HG03520 (cell line): ENCODE results near the gene CCSER2.
"Not testable (repeated sequence)": the region's sequence is repeated elsewhere in the genome, so short reads cannot be mapped to it uniquely, and the experiment has no call there.

Experiments used
- ATAC-seq: cut with Tn5 transposase; IDR thresholded peaks from one replicate; pipeline ENCODE4 v1.9.1; 2021; ENCODE audit warnings: mild to moderate bottlenecking, moderate library complexity; ENCODE audit not compliant: unreplicated experiment

Gene CCSER2

GRCh38 chr10:84328418-84329195, at the start of gene CCSER2:
TSS of gene CCSER2 (plus strand) at chr10:84328589. CDS start at chr10:84371053, 42,464 bp downstream.
- ATAC-seq: peak; percentile 48

DNA sequence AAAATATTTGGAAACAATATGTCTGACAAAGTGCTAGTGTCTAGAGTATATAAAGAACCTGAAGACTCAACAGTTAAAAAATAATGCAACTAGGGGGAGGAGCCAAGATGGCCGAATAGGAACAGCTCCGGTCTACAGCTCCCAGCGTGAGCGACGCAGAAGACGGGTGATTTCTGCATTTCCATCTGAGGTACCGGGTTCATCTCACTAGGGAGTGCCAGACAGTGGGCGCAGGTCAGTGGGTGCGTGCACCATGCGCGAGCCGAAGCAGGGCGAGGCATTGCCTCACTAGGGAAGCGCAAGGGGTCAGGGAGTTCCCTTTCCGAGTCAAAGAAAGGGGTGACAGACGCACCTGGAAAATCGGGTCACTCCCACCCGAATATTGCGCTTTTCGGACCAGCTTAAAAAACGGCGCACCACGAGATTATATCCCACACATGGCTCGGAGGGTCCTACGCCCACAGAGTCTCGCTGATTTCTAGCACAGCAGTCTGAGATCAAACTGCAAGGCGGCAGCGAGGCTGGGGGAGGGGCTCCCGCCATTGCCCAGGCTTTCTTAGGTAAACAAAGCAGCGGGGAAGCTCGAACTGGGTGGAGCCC, 48.4 kb upstream of the CCSER2 start:
- ATAC-seq: not testable (repeated sequence)

- ATAC-seq: no peak
These were observed 41.7 kb upstream of the CCSER2 start for GRCh38 chr10:84286695-84287094.

DNA sequence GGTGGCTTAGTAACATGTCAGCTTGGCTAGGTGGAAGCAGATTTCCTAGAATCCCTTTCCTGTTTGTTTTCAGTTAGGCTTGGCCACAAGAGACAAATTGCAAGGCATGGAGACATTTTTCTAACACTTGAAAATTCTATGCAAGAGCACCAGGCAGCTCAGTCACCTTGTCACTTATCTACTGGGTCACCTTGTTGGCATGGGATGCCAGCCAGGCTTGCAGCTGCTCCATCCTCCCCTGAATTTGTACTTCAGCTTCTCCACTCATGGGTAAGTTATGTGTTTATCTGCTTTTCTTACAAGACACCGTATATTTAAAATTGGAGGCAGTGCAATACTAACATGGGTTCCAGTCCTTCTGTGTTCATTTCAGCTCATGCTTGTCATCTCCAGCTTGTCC, 40.2 kb upstream of the CCSER2 start:
- ATAC-seq: no peak

- ATAC-seq: no peak
These were observed 38.7 kb upstream of the CCSER2 start for GRCh38 chr10:84289521-84290200.

DNA sequence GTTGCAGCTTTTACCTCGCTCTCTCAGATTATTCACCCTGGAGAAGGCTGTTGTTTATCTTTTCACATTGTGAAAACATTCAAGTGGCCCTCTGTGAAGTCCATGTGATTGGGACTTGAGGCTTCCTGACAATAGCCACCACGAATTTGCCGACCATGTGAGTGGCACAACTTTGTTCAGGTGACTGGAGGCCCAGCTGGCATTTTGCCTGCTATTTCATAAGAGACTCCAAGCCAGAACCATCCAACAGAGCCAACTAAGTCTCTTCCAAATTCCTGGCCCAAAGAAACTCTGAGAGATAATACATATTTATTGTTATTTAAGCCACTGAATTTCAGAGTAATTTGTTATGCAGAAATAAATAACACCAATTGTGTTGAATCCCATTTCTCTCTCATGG, 38.2 kb upstream of the CCSER2 start:
- ATAC-seq: no peak

- ATAC-seq: no peak
These were observed 37.0 kb upstream of the CCSER2 start for GRCh38 chr10:84291384-84291783.

DNA sequence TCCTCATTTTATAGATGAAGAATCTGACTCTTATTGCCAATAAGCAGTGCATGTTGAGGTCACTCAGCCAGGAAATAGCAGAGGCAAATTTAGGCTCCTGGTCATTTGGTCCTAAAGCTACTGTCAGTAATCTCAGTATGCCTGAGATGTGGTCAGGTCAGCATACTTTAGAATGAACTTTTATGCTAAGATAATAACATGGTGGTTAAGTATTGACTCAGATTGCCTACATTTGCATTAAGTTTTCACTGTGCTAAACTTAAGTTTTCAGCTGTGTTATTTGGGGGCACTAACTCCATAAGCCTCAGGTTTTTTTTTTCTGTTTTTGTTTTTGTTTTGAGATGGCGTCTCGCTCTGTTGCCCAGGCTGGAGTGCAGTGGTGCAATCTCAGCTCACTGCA, 35.9 kb upstream of the CCSER2 start:
- peak; percentile 57 for ATAC-seq

GRCh38 chr10:84293171-84293570, 35.2 kb upstream of the CCSER2 start:
- ATAC-seq: no peak

DNA sequence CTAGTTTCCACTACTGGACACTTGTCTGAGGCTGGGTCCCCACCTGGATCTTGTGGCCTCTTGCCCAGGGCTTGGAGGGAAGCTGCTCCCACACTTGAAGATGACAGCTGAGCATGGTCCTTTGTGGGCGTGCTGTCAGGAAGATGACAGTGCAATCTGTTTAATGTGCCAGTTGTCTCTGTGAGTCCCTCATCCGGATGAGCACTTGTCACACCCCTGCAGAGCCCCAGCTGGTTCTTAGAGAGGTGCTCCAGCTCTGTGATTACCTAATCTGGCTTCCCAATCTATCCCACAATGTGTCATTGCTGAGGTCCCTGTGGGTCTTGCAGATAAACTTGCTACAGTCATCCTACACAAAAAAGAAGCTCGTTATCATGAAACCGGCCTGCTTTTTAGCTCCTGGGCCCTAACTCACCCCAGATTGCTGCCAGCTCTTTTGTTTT, 34.8 kb upstream of the CCSER2 start:
- ATAC-seq: no peak

DNA sequence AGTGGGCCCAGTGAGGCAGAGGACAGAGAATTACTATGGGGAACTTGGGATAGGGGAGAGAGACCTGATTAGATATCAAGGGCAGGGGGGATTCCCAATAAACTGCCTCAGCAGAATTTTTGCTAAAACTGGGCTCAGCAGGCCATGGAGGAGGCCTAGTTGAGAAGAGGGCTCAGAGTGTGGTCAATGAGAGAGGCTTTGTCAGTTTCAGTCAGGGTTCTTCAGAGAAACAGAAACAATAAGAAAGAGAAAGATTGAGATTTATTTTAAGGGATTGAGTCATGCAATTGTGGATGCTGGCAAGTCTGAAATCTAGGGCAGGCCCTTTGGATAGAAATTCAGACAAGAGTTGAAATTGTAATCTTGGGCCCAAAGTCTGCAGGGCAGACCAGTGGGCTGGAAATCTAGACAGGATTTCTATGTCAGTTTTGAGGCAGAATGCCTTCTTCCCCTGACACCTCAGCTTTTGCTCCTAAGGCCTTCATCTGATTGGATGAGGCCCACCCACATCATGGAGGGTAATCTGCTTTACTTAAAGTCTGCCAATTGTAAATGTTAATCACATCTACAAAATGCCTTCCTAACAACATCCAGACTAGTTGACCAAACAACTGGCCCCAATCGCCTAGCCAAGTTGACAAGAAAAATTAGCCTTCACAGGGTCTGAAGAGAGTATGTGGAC, 33.5 kb upstream of the CCSER2 start:
- peak; percentile 85 for ATAC-seq

- no peak for ATAC-seq
These were observed 32.1 kb upstream of the CCSER2 start for GRCh38 chr10:84296091-84296981.

DNA sequence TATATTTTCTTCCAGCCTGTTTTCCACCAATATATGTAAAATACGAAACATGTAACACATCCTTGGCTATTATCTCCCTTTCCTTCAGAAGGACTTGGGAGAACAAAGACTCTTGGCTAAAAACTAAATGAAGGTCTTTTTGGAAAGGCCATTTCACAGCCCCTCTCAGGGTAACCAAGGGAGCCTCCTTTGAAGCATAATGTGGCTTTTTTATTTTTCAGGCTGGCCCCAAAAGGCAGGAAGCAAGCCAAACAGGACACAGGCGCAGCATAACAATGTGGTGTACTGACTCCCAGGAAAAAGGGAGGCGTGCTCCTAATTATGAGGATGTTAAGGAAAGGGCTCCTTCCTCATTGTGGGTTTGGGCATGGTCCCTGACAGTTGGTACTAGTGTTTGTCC, 30.3 kb upstream of the CCSER2 start:
- no peak for ATAC-seq

DNA sequence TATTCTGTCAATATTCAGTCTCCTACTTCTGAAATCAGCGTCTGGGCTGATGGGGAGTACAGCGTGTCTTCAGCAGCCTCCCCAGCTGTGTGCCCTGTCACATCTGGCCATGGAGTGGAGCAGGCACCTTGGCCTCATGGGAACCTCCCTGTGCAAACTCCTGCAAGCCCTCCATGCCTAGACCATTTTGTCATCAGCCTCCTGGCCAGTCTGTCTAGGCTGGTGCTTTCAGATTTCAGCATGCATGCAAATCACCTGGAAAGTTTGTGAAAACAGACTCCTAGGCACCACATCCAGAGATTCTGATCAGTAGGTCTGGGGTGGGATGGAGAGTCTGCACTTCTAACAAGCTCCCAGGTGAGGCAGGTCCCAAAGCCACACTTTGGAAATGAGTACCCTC, 26.2 kb upstream of the CCSER2 start:
- ATAC-seq: no peak

DNA sequence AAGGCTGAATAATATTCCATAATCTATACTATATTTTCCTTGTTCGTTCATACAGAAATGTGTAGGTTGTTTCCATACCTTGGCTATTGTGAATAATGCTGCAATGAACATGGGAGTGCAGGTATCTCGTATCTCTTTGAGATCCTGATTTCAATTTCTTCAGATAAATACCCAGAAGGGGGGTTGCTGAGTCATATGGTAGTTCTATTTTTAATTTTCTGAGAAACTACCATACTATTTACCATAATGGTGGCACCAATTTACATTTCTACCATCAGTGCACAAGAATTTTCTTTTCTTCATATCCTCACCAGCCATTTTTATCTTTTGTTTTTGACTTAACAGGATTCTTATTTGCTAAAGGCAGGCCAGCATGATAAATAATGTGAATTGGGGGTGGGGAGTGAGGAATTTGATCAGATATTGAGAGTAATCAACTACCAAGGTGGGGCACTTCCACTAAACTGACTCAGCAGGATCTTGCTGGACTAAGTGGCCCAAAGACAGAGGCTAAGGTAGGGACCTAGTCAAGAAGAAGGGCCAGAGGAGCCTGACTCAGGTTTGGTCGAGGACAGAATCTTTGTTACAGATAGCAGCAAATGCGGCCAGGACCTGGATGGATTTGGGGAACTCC, 21.5 kb upstream of the CCSER2 start:
- ATAC-seq: no peak

- no peak for ATAC-seq
These were observed 20.4 kb upstream of the CCSER2 start for GRCh38 chr10:84308021-84308420.

- ATAC-seq: no peak
These were observed 19.7 kb upstream of the CCSER2 start for GRCh38 chr10:84308481-84309304.

DNA sequence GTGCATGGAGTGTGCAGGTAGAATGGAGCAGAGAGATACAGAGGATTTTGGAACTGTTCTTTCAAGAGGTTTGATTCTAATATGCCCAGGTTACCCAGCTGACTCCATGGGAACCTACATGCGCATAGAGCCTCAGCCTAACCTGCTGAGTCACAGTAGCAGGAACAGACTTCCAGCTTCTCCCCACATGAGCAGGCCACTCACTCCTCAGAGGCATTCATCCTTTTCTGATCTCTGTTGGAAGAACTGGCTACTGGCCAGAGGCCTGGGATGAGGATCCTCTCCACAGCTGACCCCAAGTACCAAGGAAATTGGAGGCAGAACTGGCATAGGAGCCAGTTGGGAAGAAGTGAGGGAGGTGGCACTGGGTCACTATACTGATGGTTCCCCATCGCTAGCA, 17.9 kb upstream of the CCSER2 start:
- ATAC-seq: no peak

- no peak for ATAC-seq
These were observed 16.8 kb upstream of the CCSER2 start for GRCh38 chr10:84311576-84311975.
